Astrocyte of the cerebellum (primary cell): ENCODE results near the gene SLC6A2.

Source experiments
- DNase-seq: peaks from one replicate; pipeline ENCODE4 v3.0.0-alpha.2; 2011; ENCODE audit warnings: low read depth
- H3K4me3 ChIP-seq: 2 replicates; pipeline ENCODE4 v1.5.1; 2011; ENCODE audit warnings: mild to moderate bottlenecking, low read depth, low read length, moderate library complexity
- in situ Hi-C: cut with HindIII; loops from 2 replicates; pipeline ENCODE4 v1.10.0; 2017; ENCODE audit warnings: low sequenced_read_pairs
- TF ChIP-seq, protein P1 (sequence below): IDR thresholded peaks from 2 replicates; pipeline ENCODE4 v1.5.1; 2012; ENCODE audit warnings: low read length, low read depth, moderate library complexity, mild to moderate bottlenecking; ENCODE audit errors: missing control alignments

Gene SLC6A2

DNA sequence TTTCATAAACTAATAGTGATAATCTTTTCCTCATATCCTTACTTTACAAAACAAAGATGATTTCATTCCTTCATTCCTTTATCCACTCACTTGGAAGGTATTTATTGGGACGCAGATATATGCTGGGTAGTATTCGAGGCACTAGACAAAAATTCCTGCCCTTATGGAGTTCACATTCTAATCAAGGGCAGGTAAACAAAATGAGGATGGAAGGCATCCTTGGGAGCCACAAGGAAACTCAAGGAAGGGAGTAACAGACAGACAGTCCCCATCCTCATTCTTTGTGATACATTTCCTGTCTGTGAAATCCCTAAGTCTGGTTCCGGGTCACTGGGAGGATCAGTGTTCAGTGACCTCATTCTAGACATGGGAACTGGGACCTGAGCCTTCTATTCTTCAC, 45.2 kb downstream of the SLC6A2 start:
- no peak overlapping the region for H3K4me3 ChIP-seq
- DNase-seq: no peak
- in situ Hi-C loops: no loop called here
- TF ChIP-seq, protein P1, sequence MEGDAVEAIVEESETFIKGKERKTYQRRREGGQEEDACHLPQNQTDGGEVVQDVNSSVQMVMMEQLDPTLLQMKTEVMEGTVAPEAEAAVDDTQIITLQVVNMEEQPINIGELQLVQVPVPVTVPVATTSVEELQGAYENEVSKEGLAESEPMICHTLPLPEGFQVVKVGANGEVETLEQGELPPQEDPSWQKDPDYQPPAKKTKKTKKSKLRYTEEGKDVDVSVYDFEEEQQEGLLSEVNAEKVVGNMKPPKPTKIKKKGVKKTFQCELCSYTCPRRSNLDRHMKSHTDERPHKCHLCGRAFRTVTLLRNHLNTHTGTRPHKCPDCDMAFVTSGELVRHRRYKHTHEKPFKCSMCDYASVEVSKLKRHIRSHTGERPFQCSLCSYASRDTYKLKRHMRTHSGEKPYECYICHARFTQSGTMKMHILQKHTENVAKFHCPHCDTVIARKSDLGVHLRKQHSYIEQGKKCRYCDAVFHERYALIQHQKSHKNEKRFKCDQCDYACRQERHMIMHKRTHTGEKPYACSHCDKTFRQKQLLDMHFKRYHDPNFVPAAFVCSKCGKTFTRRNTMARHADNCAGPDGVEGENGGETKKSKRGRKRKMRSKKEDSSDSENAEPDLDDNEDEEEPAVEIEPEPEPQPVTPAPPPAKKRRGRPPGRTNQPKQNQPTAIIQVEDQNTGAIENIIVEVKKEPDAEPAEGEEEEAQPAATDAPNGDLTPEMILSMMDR: no peak

DNA sequence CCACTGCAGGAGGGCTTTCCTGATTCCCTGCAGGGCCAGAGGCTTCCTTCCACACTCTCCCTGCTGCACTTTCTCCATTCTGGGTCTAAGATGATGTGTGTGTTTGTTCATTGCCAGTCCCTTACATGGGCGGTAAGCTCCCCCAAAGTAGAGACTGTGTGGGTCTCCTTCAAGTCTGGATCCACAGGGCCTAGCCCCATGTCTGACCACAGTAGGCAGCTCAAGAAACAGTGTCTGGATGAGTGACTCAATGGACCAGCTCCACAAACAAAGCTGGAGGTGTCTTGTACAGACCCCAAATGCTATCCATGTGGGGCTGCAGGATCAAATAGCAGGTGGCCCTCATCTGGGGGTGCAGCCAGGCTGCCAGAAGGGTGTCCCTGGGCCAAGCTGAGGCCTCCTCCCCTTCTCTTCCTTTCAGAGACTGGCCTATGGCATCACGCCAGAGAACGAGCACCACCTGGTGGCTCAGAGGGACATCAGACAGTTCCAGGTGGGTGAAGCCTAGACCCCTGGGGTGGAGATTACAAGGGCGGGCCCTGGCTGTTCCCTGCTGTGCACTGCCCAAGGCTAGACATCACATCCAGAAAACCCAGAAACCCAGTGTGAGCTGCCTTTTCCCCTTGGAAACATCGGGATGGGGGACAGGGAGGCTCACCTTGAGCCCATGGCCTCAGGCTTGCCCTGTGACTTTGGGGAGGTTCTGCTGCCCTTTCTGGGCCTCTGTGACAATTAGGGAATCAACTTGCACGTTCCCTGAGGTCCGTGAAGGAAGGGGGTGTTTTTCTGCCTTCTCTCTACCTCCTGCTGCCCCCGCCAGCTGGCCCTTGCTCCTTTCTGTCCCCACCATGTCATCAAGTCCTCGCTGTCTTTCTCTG, 45.9 kb downstream of the SLC6A2 start:
- DNase-seq: peak; percentile 6
- no peak overlapping the region for H3K4me3 ChIP-seq
- in situ Hi-C loops: no loop called here
- TF ChIP-seq, protein P1: peak; percentile 63

DNA sequence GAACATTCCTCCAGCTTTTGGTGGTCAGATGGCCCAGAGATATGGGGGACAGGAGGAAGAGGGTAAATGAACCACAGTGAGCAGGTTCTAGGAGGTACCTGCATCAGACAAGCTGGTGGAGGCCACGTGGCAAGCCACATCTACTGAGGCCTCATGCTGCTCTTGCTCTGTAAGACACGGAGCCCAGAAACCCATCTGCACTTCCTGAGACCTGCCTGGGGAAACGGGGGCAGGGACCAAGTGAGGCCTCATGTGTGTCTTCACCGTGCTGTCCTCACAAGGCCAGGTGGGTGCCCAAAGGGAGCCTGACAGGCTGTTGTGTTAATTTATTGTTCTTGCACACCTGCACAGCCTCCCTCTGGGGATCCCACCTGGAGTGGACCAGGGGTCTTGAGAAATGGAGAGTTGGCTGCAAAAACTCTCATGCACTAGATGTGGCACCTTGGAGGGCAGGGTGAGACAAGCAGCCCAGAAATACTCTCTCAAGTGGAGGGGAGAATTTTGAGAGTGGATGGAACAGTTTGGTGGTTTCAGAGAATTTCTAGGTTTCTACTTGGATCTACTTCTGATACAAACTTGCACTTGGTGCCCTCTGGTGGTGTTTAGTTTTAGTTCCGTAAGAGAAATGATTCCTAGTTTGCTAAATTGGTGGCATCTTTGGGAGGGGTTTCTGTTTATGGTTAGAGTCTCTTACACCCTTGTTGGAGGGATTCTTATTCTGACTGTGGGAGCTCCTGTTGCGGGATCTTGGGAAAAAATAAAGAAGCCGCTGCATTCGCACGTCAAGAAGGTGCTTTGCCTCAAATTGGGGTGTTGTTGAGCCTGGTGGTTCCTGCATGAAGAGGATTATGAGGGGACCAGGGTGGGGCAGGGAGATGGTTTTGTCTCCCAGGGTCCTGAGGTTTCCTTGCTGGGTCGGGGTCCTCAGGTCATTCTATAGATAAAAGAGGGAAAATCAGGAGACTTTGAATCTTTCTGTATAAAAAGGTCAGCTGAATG, 47.5 kb downstream of the SLC6A2 start:
- no peak overlapping the region for H3K4me3 ChIP-seq
- DNase-seq: peak; percentile 64
- TF ChIP-seq, protein P1: peak; percentile 46
- in situ Hi-C loops: no loop called here

DNA sequence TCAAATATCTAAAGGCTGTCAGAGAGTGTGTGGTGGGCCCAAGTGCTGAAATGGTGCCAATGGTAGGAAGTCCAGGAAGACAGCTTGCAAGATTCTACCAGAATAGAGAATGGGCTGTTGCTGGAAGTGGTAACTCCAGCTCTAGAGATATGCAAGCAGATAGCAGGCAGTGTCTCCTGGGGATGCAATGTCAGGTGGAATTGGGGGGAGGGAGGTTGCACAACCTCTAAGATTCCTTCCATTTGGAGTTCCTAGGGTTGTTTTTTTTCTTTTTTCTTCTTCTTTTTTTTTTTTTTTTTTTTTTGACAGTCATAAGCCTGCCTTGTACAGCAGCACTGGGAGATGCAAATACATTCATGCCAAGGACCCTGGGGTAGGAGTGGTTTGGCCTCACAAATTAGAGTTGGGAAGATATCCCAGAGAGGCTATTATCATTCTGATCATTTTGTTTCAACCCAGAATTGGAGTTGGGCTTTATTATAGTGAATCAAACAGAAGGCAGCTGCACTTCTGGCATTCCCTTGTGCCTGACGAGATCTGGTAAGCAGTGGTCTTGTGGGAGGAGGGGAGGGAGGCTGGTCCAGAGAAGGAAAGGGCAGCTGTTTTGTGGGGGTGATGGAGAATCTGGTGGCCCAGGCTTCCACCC, 51.1 kb downstream of the SLC6A2 start:
- no peak overlapping the region for H3K4me3 ChIP-seq
- TF ChIP-seq, protein P1: no peak
- in situ Hi-C loops: no loop called here
- DNase-seq: no peak

DNA sequence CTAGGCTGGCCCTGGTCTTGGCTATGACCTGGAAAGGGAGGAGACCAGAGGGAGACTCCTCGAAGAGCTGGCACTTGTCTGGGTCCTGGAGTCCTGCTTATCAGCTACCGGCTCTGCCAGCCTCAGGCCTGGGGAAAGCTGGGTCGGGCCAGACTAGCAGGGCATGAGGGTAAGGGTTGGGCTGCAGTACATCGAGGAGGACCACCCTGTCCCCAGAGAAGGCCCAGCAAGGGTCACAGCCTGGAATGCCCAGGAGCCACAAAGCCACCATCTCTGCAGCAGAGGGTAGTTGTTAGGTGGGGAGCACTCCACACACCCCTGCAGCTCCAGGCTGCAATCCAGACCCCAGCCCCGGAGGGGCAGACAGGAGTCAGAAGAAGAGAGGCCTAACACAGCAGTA, 54.0 kb downstream of the SLC6A2 start:
- TF ChIP-seq, protein P1: no peak
- H3K4me3 ChIP-seq: no peak overlapping the region
- in situ Hi-C loops: no loop called here
- DNase-seq: no peak

DNA sequence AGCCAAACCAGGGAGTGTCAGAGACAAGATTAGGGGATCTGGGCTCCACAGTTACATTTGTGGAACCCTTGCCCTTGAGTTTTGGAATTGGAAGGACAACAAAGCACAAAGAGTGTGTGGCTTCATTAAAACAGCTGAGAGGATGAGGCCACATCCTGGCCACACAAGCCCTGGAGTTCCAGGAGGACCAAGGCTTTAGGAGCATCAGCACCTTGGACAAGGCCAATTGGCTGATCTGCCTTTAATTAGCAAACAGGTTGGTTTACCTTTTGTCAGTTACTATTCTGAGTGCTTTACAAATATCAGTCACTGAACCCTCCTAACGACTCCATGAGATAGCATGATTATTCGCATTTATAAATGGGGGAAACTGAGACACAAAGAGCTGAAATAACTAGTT, 54.7 kb downstream of the SLC6A2 start:
- no peak for DNase-seq
- in situ Hi-C loops: no loop called here
- TF ChIP-seq, protein P1: no peak

More for the DNA sequence above, 54.7 kb downstream of the SLC6A2 start:
- H3K4me3 ChIP-seq: no peak overlapping the region
